ENCODE data around the gene ACER3.
"Not testable (repeated sequence)": the region's sequence is repeated elsewhere in the genome, so short reads cannot be mapped to it uniquely, and the experiment has no call there.

ACER3 gene

GRCh38 chr11:77003963-77004362, 143.2 kb downstream of the ACER3 start:
- DNase-seq = no peak

- DNase-seq = no peak
Measured at GRCh38 chr11:77009533-77010160, 148.9 kb downstream of the ACER3 start.

GRCh38 chr11:77014669-77015068, 154.0 kb downstream of the ACER3 start:
- no peak for DNase-seq

GRCh38 chr11:77018396-77018924, 157.7 kb downstream of the ACER3 start:
- not testable (repeated sequence) for DNase-seq

GRCh38 chr11:77019976-77020595, 159.4 kb downstream of the ACER3 start:
- DNase-seq = no peak

GRCh38 chr11:77020734-77021133, 160.0 kb downstream of the ACER3 start:
- no peak for DNase-seq

- no peak for DNase-seq
Measured at GRCh38 chr11:77024745-77025144, 164.0 kb downstream of the ACER3 start.

GRCh38 chr11:77026221-77026620, 165.5 kb downstream of the ACER3 start:
- DNase-seq = no peak

GRCh38 chr11:77026743-77027142, 166.0 kb downstream of the ACER3 start:
- no peak for DNase-seq

- DNase-seq = no peak
Measured at GRCh38 chr11:77027275-77027674, 166.6 kb downstream of the ACER3 start.

- DNase-seq = no peak
Measured at GRCh38 chr11:77029829-77030228, 169.1 kb downstream of the ACER3 start.

- no peak for DNase-seq
Measured at GRCh38 chr11:77030834-77031414, 170.2 kb downstream of the ACER3 start.

GRCh38 chr11:77031599-77031998, 170.9 kb downstream of the ACER3 start:
- no peak for DNase-seq

- DNase-seq = no peak
Measured at GRCh38 chr11:77035039-77035438, 174.3 kb downstream of the ACER3 start.

- DNase-seq = no peak
Measured at GRCh38 chr11:77035580-77035979, 174.9 kb downstream of the ACER3 start.

GRCh38 chr11:77036398-77036797, 175.7 kb downstream of the ACER3 start:
- no peak for DNase-seq

- DNase-seq = no peak
Measured at GRCh38 chr11:77037057-77037456, 176.3 kb downstream of the ACER3 start.

- DNase-seq = no peak
Measured at GRCh38 chr11:77038029-77038824, 177.5 kb downstream of the ACER3 start.

- no peak for DNase-seq
Measured at GRCh38 chr11:77038825-77039326, 178.2 kb downstream of the ACER3 start.

- DNase-seq = no peak
Measured at GRCh38 chr11:77039491-77040400, 179.0 kb downstream of the ACER3 start.

GRCh38 chr11:77040401-77040777, 179.7 kb downstream of the ACER3 start:
- no peak for DNase-seq

- DNase-seq = no peak
Measured at GRCh38 chr11:77040889-77041288, 180.2 kb downstream of the ACER3 start.

Measured in hippocampal formation (tissue), 2 donors.